ENCODE measurements around the gene TUBB3.

The TUBB3 gene

GRCh38 chr16:89971495-89972243 is 48.5 kb downstream of the TUBB3 start:
- H4K20me1 ChIP-seq (ENCODE audit: insufficient read depth), result no peaks in the 10 kb centered on the region
- H3K79me2 ChIP-seq (ENCODE audit: insufficient read depth, low read depth), result peaks cover 39% of the 10 kb centered on the region
- H3K4me2 ChIP-seq, result peak overlapping the region; percentile 98
- peaks cover 15% of the 10 kb centered on the region for H3K4me1 ChIP-seq (ENCODE audit: low read depth, poor library complexity, severe bottlenecking)
- no peaks in the 10 kb centered on the region for H3K27me3 ChIP-seq (ENCODE audit: insufficient read depth, low read depth)
- H3K27ac ChIP-seq, result peak overlapping the region; percentile 69
- H2AFZ ChIP-seq (ENCODE audit: low read depth), result peak overlapping the region; percentile 98
- no peak for TF ChIP-seq CTCF (conservative IDR thresholded peaks at IDR 0.05; ENCODE audit: low read depth, low read length)
- H3K36me3 ChIP-seq (ENCODE audit: insufficient read depth), result no peaks in the 10 kb centered on the region
- peak overlapping the region; percentile 92; the same call in 1 of the 2 replicates for H3K9ac ChIP-seq
- peak overlapping the region; percentile 29 for H3K4me3 ChIP-seq (IDR thresholded peaks at IDR 0.05; ENCODE audit: insufficient read depth, low read depth, low read length)

- peak overlapping the region; percentile 98 for H2AFZ ChIP-seq (ENCODE audit: low read depth)
- H3K36me3 ChIP-seq (ENCODE audit: insufficient read depth), result no peaks in the 10 kb centered on the region
- peak overlapping the region; percentile 92 for H3K9ac ChIP-seq
- peak overlapping the region; percentile 29 for H3K4me3 ChIP-seq (IDR thresholded peaks at IDR 0.05; ENCODE audit: insufficient read depth, low read depth, low read length)
- peak overlapping the region; percentile 69 for H3K27ac ChIP-seq
- peaks cover 48% of the 10 kb centered on the region for H3K79me2 ChIP-seq (ENCODE audit: insufficient read depth, low read depth)
- no peaks in the 10 kb centered on the region for H3K27me3 ChIP-seq (ENCODE audit: insufficient read depth, low read depth)
- TF ChIP-seq CTCF (conservative IDR thresholded peaks at IDR 0.05; ENCODE audit: low read depth, low read length), result 0 out of 2 replicates have a peak, but pooled peaks have one; percentile 11
- peaks cover 15% of the 10 kb centered on the region for H3K4me1 ChIP-seq (ENCODE audit: low read depth, poor library complexity, severe bottlenecking)
- peak overlapping the region; percentile 98 for H3K4me2 ChIP-seq
- H4K20me1 ChIP-seq (ENCODE audit: insufficient read depth), result no peaks in the 10 kb centered on the region
These were observed 49.4 kb downstream of the TUBB3 start for GRCh38 chr16:89972244-89973234.

- H3K4me3 ChIP-seq (IDR thresholded peaks at IDR 0.05; ENCODE audit: insufficient read depth, low read depth, low read length), result no peak overlapping the region
- H3K4me2 ChIP-seq, result peak overlapping the region; percentile 98
- no peaks in the 10 kb centered on the region for H3K27me3 ChIP-seq (ENCODE audit: insufficient read depth, low read depth)
- H3K27ac ChIP-seq, result peak overlapping the region; percentile 69
- H3K36me3 ChIP-seq (ENCODE audit: insufficient read depth), result no peaks in the 10 kb centered on the region
- H4K20me1 ChIP-seq (ENCODE audit: insufficient read depth), result no peaks in the 10 kb centered on the region
- peaks cover 51% of the 10 kb centered on the region for H3K79me2 ChIP-seq (ENCODE audit: insufficient read depth, low read depth)
- peaks cover 15% of the 10 kb centered on the region for H3K4me1 ChIP-seq (ENCODE audit: low read depth, poor library complexity, severe bottlenecking)
- H2AFZ ChIP-seq (ENCODE audit: low read depth), result peak overlapping the region; percentile 98
- no peak for TF ChIP-seq CTCF (conservative IDR thresholded peaks at IDR 0.05; ENCODE audit: low read depth, low read length)
- peak overlapping the region; percentile 92 for H3K9ac ChIP-seq
These were observed 50.1 kb downstream of the TUBB3 start for GRCh38 chr16:89973235-89973634.

- TF ChIP-seq CTCF (conservative IDR thresholded peaks at IDR 0.05; ENCODE audit: low read depth, low read length), result no peak
- H3K27ac ChIP-seq, result no peak overlapping the region
- H3K79me2 ChIP-seq (ENCODE audit: insufficient read depth, low read depth), result peaks cover 51% of the 10 kb centered on the region
These were observed 50.7 kb downstream of the TUBB3 start for GRCh38 chr16:89973654-89974335.

More at GRCh38 chr16:89973654-89974335, 50.7 kb downstream of the TUBB3 start:
- Histone ChIP-seq H3K4me3 (IDR thresholded peaks at IDR 0.05; ENCODE audit: insufficient read depth, low read depth, low read length) (no peak overlapping the region), H3K4me2 (peak overlapping the region; percentile 98), H3K36me3 (ENCODE audit: insufficient read depth) (no peaks in the 10 kb centered on the region), H3K9ac (no peak overlapping the region; the same call in 1 of the 2 replicates), H3K27me3 (ENCODE audit: insufficient read depth, low read depth) (no peaks in the 10 kb centered on the region), H2AFZ (ENCODE audit: low read depth) (no peak overlapping the region), H4K20me1 (ENCODE audit: insufficient read depth) (no peaks in the 10 kb centered on the region), H3K4me1 (ENCODE audit: low read depth, poor library complexity, severe bottlenecking) (peaks cover 15% of the 10 kb centered on the region)
